Ishikawa (cell line): ENCODE measurements around the gene NKX1-1.

Experiments
- CEBPB ChIP-seq: IDR thresholded peaks from 2 replicates; pipeline ENCODE4 v1.6.1; 2012
- CREB1 ChIP-seq: IDR thresholded peaks from 2 replicates; pipeline ENCODE4 v1.6.1; 2012; ENCODE audit warnings: low read depth
- EGR1 ChIP-seq: IDR thresholded peaks from 2 replicates; pipeline ENCODE4 v1.6.1; 2012
- EP300 ChIP-seq: IDR thresholded peaks from 2 replicates; pipeline ENCODE4 v1.6.1; 2012; ENCODE audit warnings: borderline replicate concordance
- FOXM1 ChIP-seq: IDR thresholded peaks from 2 replicates; pipeline ENCODE4 v1.6.1; 2012; ENCODE audit warnings: low read depth, borderline replicate concordance
- NFIC ChIP-seq: IDR thresholded peaks from 2 replicates; pipeline ENCODE4 v1.6.1; 2012
- RAD21 ChIP-seq: IDR thresholded peaks from 2 replicates; pipeline ENCODE4 v1.6.1; 2012; ENCODE audit warnings: low read depth
- TAF1 ChIP-seq: IDR thresholded peaks from 2 replicates; pipeline ENCODE4 v1.6.1; 2012; ENCODE audit warnings: low read depth, mild to moderate bottlenecking
- TCF12 ChIP-seq: IDR thresholded peaks from 2 replicates; pipeline ENCODE4 v1.6.1; 2012; ENCODE audit warnings: low read depth
- TEAD4 ChIP-seq: IDR thresholded peaks from 2 replicates; pipeline ENCODE4 v1.6.1; 2012
- YY1 ChIP-seq: IDR thresholded peaks from 2 replicates; pipeline ENCODE4 v1.6.1; 2012; ENCODE audit warnings: low read depth
- ZBTB7A ChIP-seq: IDR thresholded peaks from 2 replicates; pipeline ENCODE4 v1.6.1; 2012; ENCODE audit warnings: low read depth
- TF ChIP-seq, protein P1 (sequence below): IDR thresholded peaks from 2 replicates; pipeline ENCODE4 v1.6.1; 2012
- TF ChIP-seq, protein P2 (sequence below): IDR thresholded peaks from 2 replicates; pipeline ENCODE4 v1.6.1; 2012
- TF ChIP-seq, protein P3 (sequence below): IDR thresholded peaks from 2 replicates; pipeline ENCODE4 v1.6.1; 2012; ENCODE audit warnings: low read depth, mild to moderate bottlenecking

Gene NKX1-1

DNA sequence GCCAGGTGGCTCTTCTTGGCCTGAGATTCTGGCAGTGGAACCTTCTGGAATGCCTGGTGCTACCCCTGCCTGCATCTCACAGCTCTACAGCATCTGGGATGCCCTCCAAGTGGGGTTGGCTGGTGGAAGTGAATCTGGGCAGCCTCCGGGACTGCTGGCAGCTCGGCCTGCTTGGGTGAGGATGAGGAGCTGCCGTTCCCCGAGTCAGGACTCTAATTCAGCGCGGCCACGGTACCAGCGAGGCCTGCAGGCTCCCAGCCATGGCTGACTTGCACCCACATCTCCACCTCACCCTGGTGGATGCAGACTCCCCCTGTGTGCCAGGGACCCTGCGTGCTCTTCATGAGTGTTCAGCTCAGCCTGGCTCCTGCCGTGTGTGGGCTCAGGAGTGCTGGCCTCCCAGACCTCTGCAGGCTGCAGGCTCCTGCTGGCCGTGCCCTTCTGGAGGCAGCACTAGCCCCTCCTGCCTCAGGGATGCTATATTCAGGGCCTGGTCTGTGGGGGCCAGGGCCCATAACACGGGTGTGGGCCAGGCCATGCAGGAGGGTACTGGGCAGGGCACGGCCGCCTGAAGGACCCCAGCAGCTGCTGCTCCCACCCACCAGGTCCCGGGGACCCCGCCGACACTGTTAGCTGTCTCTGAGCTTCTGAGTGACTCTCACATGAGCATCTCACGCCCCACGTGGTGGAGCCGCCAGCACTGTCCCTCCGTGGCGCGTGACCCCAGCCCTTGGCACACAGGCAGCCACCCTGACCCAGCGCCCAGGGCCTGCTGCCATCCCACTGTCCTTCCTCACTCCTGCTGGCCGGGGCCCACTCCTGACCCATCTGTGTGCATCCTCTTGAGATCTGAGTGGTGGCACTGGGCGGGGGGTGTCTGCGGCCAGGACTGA lies 48.6 kb downstream of the NKX1-1 start:
- TF ChIP-seq CEBPB (no peak), FOXM1 (no peak), EGR1 (no peak), NFIC (no peak), YY1 (no peak), ZBTB7A (no peak), TCF12 (no peak), TAF1 (no peak), EP300 (no peak), TEAD4 (no peak), CREB1 (no peak)
- TF ChIP-seq, protein P1, sequence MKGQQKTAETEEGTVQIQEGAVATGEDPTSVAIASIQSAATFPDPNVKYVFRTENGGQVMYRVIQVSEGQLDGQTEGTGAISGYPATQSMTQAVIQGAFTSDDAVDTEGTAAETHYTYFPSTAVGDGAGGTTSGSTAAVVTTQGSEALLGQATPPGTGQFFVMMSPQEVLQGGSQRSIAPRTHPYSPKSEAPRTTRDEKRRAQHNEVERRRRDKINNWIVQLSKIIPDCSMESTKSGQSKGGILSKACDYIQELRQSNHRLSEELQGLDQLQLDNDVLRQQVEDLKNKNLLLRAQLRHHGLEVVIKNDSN = no peak
- TF ChIP-seq, protein P2, sequence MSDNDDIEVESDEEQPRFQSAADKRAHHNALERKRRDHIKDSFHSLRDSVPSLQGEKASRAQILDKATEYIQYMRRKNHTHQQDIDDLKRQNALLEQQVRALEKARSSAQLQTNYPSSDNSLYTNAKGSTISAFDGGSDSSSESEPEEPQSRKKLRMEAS = no peak

DNA sequence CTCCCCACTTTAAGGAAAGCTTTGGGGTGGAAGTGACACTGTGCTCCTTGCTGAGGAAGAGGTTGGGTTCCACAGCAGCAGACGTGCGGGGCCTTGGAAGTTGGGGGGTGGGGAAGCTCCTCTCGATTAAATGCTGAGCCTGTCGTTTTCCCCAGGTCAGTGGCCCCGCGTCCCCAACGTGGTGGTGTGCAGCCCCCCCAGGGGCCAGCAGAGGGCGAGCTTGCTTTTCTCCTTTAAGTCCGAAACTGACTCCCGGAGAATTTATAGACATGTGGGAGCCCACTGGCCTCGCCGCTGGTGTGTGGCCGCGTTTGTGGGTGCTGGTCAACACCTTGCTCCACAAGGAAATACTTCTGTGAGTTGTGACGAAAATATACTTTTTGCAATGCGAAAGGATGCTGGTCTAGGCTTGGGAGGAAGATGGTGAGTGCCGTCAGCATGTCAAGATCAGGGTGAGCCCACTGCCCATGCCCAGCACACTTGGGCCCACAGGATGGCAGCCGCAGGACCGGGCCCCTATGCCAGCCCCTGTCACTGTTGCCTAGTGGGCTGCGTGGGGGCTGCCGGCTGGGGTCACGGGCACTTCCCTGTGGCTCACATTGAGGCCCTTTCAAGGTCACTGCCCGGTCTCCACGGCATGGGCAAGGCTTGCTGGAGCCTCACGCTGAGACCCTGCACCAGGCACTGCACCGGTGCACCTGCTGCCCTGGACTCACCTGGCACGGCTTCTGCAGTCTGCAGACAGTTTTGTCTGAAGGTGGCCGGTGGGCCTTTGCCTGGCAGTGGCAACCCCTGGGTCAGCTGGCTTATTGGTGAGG lies 49.9 kb downstream of the NKX1-1 start:
- TF ChIP-seq RAD21 (peak; percentile 59), ZBTB7A (no peak), YY1 (no peak)
- TF ChIP-seq, protein P2 = no peak

DNA sequence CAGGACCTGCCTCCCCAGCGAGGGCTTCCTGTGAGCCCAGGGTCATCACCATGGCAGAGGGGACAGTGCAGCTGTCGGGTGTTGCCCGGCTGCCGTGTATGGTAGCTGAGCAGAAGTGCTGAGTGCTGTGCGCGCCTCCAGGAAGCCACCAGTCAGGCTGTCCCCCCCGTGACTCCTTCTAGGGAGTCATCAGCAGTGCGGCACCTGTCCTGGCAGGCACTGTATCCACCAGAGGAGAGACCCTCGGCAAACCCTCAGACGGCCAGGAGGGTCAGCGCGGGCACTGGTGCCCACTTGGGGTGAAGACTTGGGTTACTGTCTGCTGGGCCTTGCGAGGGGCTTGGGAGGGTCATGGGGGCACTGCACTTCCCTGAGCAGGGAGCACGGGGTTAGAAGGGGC lies 50.9 kb downstream of the NKX1-1 start:
- TF ChIP-seq CREB1 (no peak), RAD21 (no peak), NFIC (no peak), YY1 (no peak), TEAD4 (no peak), TAF1 (no peak), CEBPB (no peak), EGR1 (no peak), ZBTB7A (no peak), EP300 (no peak), TCF12 (no peak), FOXM1 (no peak)
- TF ChIP-seq, protein P3, sequence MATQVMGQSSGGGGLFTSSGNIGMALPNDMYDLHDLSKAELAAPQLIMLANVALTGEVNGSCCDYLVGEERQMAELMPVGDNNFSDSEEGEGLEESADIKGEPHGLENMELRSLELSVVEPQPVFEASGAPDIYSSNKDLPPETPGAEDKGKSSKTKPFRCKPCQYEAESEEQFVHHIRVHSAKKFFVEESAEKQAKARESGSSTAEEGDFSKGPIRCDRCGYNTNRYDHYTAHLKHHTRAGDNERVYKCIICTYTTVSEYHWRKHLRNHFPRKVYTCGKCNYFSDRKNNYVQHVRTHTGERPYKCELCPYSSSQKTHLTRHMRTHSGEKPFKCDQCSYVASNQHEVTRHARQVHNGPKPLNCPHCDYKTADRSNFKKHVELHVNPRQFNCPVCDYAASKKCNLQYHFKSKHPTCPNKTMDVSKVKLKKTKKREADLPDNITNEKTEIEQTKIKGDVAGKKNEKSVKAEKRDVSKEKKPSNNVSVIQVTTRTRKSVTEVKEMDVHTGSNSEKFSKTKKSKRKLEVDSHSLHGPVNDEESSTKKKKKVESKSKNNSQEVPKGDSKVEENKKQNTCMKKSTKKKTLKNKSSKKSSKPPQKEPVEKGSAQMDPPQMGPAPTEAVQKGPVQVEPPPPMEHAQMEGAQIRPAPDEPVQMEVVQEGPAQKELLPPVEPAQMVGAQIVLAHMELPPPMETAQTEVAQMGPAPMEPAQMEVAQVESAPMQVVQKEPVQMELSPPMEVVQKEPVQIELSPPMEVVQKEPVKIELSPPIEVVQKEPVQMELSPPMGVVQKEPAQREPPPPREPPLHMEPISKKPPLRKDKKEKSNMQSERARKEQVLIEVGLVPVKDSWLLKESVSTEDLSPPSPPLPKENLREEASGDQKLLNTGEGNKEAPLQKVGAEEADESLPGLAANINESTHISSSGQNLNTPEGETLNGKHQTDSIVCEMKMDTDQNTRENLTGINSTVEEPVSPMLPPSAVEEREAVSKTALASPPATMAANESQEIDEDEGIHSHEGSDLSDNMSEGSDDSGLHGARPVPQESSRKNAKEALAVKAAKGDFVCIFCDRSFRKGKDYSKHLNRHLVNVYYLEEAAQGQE = no peak
- TF ChIP-seq, protein P2 = no peak
- TF ChIP-seq, protein P1 = no peak

DNA sequence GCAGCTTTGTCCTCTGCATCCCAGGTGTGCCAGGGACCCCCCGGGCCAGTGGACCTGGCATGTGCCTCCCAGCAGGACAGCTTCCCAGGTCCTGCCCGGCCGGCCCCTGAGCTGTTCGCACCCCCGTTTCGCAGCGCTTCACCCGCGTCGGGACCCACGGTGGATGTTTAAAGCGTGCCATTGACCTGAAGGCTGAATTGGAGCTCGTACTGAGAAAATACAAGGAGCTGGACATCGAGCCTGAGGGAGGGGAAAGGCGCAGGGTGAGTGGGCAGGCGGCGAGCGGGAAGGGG lies 51.3 kb downstream of the NKX1-1 start:
- TF ChIP-seq NFIC = no peak
- TF ChIP-seq TCF12 = no peak
- TF ChIP-seq YY1 = no peak
- TF ChIP-seq EGR1 = no peak
- TF ChIP-seq CEBPB = no peak
- TF ChIP-seq, protein P1 = no peak
- no peak for TF ChIP-seq ZBTB7A

DNA sequence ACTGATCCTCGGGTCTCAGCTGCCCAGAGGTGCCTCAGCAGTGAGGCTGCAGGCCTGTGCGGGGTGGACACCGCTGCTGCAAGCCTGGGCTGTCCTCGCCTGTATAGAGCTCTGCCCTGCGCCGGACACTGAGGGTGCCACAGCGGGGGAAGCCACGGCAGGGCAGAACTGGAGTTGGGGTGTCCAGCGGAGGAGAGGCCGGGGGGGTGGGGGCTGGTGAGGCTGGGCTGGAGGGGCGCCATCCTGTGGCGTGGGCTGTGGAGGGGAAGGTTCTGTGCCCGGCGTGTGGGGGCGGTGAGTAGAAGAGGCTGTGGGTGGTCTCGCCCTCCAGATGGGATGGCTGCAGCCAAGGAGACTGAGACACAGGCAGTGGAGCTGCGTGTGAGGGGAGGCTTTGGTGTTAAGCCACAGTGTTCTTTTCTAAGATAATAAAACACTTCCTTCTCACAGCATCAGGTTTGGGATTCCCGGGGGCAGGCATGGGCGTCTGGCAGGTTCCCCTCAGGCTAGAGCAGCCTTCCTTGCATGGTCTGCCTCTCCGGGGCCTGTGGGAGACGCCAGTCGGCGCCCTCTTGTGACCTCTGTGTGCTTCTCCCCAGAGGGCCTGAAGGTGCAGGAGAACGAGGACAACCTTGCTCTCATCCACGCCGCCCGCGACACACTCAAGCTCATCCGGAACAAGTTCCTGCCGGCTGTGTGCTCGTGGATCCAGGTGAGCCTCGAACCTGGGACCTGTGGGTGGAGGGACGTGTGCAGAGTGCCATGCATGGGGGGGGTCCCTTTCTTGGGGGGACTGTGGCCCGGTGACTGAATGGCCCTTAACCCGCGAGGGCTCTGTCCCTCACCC lies 51.9 kb downstream of the NKX1-1 start:
- TF ChIP-seq RAD21 = no peak
- TF ChIP-seq FOXM1 = no peak
- no peak for TF ChIP-seq EGR1
- TF ChIP-seq TEAD4 = no peak
- TF ChIP-seq YY1 = no peak
- TF ChIP-seq TAF1 = no peak
- no peak for TF ChIP-seq CREB1
- TF ChIP-seq ZBTB7A = no peak
- TF ChIP-seq, protein P3 = no peak
- no peak for TF ChIP-seq NFIC
- no peak for TF ChIP-seq TCF12
- TF ChIP-seq EP300 = no peak
- no peak for TF ChIP-seq CEBPB
